HepG2 (cell line): ENCODE data around the gene PDSS2. TPM values are rescaled to one million over a fixed set of nuclear protein-coding genes. Genes with fewer than 3 reads are reported as not detected.
A peak's percentile ranks its signal among the peaks of the same experiment; 100 is the strongest.

ENCODE experiments used
- CC2D1A ChIP-seq: sonication (generic); formaldehyde crosslinking; IDR thresholded peaks from 2 replicates; pipeline ENCODE4 v1.8.1; 2023; ENCODE audit warnings: mild to moderate bottlenecking, missing genetic modification reagents
- EED ChIP-seq: sonication (generic); formaldehyde crosslinking; IDR thresholded peaks from 2 replicates; pipeline ENCODE4 v1.5.0; 2020; ENCODE audit warnings: mild to moderate bottlenecking, missing genetic modification reagents
- HNF1A ChIP-seq, 2 experiments: sonication (generic) in 1 of 2; formaldehyde crosslinking in 1 of 2; IDR thresholded peaks; 2 replicates each; pipeline versions ENCODE4 v1.4.0 to v1.6.1; 2016 to 2020; ENCODE audit warnings: borderline replicate concordance in 1 of 2, low read depth in 1 of 2, mild to moderate bottlenecking in 1 of 2, missing genetic modification reagents in 1 of 2
- MZF1 ChIP-seq: sonication (generic); formaldehyde crosslinking; IDR thresholded peaks from 2 replicates; pipeline ENCODE4 v1.8.1; 2023; ENCODE audit warnings: mild to moderate bottlenecking, missing genetic modification reagents, borderline replicate concordance
- RAD21 ChIP-seq: fragments of 450-650 bp; formaldehyde crosslinking; IDR thresholded peaks from 2 replicates; pipeline ENCODE4 v1.5.0; 2020; ENCODE audit warnings: mild to moderate bottlenecking
- SMARCE1 ChIP-seq: fragments of 450-650 bp; IDR thresholded peaks from 2 replicates; pipeline ENCODE4 v1.6.1; 2017; ENCODE audit warnings: borderline replicate concordance
- ZMYM2 ChIP-seq: sonication (generic); formaldehyde crosslinking; IDR thresholded peaks from 2 replicates; pipeline ENCODE4 v1.8.0; 2022; ENCODE audit warnings: mild to moderate bottlenecking, missing genetic modification reagents
- ZNF770 ChIP-seq: sonication (generic); formaldehyde crosslinking; IDR thresholded peaks from 2 replicates; pipeline ENCODE4 v1.5.0; 2020; ENCODE audit warnings: mild to moderate bottlenecking, missing genetic modification reagents
- polyA plus RNA-seq, 8 experiments: library from polyadenylated mRNA; depleted of rRNA in 3 of 8; stranded (reverse) in 7 of 8; unstranded in 1 of 8; fragments of >200 nt; fragmentation: Illumina TruSeq in 4 of 8; extraction: Trizol in 4 of 8; gene quantifications; 2 replicates each; pipeline versions ENCODE4 v1.2.1 to v1.2.3, GENCODE V29; 2011 to 2016; ENCODE audit warnings: low read depth in 4 of 8, missing spikeins in 1 of 8, mixed read lengths in 1 of 8; ENCODE audit not compliant: insufficient read depth in 1 of 8
- total RNA-seq, 5 experiments: library from RNA; depleted of rRNA; stranded (reverse); fragments of >200 nt; fragmentation: Illumina TruSeq; extraction: Trizol; gene quantifications; 2 replicates each; pipeline ENCODE4 v1.2.3, GENCODE V29; 2016; ENCODE audit warnings: low read depth in 1 of 5

PDSS2 gene
- total and polyA plus RNA-seq, 2 of the 13 experiments (the other 11 are each of a cell fraction or from before 2014, with no cell fraction given), result 16.2 to 17.0 TPM

DNA sequence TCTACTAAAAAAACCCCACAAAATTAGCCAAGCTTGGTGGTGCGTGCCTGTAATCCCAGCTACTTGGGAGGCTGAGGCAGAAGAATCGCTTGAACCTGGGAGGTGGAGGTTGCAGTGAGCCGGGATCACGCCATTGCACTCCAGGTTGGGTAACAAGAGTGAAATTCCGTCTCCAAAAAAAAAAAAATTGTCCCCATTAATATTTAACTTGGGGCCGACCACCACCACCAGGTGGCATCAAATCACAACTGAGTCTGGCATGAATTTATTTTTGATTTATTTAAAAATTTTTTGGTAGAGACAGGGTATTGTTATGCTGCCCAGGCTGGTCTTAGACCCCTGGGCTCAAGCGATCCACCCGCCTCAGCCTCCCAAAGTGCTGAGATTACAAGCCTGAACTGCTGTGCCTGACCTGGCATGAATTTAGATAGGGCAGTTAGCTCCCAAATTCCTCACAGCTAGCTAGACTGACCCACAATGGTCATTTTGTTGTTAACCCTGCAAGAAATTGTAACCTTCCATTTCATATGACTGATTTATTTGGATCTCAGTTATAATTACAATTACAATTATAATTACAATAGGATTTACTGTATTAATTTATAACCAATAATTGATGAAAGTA is 326.9 kb downstream of the PDSS2 start (continued):
- TF ChIP-seq HNF1A (IDR thresholded peaks at IDR 0.05; ENCODE audit: low read depth), result peak; percentile 83
- peak; percentile 71; the same call in 1 of the 2 replicates for TF ChIP-seq HNF1A (CRISPR knock-in tag; IDR thresholded peaks at IDR 0.05; ENCODE audit: borderline replicate concordance)
- peak; percentile 29; the same call in 1 of the 2 replicates for TF ChIP-seq RAD21
- peak; percentile 58 for TF ChIP-seq ZNF770 (CRISPR knock-in tag)
- no peak for TF ChIP-seq EED
- no peak for TF ChIP-seq MZF1
- TF ChIP-seq SMARCE1, result no peak
- TF ChIP-seq CC2D1A (CRISPR knock-in tag), result no peak
- no peak for TF ChIP-seq ZMYM2 (CRISPR knock-in tag)
- TF ChIP-seq, all 625 proteins: peak for 10
